ENCODE measurements around the gene RASSF4.

DNA sequence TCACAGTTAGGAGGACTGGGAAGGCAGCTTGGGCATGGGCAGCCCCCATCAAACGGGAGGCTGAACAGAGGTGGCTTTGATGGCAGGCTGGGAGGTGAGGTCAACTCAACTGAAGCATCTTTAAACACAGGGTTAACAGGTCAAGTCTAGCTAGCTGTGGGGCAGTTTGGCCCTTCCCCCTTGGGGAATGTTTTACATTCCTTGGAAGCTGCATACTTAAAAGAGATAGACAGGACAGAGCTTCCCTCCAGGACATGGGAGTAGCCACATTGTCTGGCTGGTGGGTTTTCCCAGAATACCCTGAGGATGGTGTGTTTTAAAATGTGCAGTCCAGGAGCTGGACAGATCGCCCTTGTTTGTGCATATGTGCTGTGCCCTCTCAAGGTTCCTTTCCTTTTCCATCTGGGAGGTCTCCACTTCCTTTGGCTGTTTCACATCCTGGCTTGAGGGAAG, 6.8 kb upstream of the RASSF4 start:
- TF ChIP-seq EZH2 (IDR thresholded peaks at IDR 0.05; ENCODE audit: insufficient read depth, poor library complexity, severe bottlenecking) = no peak
- no peak for TF ChIP-seq EZH2phosphoT487 (IDR thresholded peaks at IDR 0.05; ENCODE audit: insufficient read depth, low read depth)
